HepG2 (cell line): ENCODE measurements around the gene IGFN1. TPM values are rescaled to one million over a fixed set of nuclear protein-coding genes. Genes with fewer than 3 reads are reported as not detected.

Experiments
- ATAC-seq: fragments of 200-7000 bp; cut with Tn5 transposase; 3 replicates; pipeline ENCODE4 v1.9.1; 2020; ENCODE audit warnings: mild to moderate bottlenecking, moderate library complexity
- BruUV-seq: library from RNA; stranded (reverse); fragments of 400-500 nt; replicated peaks from 2 replicates; lab custom pipeline; 2021; lab: Mats Ljungman, UMichigan
- CTCF ChIA-PET: fragments of 300-600 bp; formaldehyde crosslinking; extraction: SDS; loops from one replicate; lab custom pipeline; 2021; ENCODE audit warnings: low total read pairs, inconsistent platforms, low intra/inter-chr PET ratio; lab: Yijun Ruan, JAX
- POLR2A ChIA-PET: fragments of 350-600 bp; sonication (Branson Sonifier 250); formaldehyde crosslinking; loops from one replicate; lab custom pipeline; 2020; ENCODE audit warnings: antibody characterized with exemption, inconsistent platforms; lab: Yijun Ruan, JAX
- DNase-seq: peaks from one replicate; pipeline ENCODE4 v3.0.0-alpha.2; 2015; ENCODE audit warnings: low spot score
- FAIRE-seq: peaks from 3 replicates; lab custom pipeline; 2011; peaks lifted over from hg19 to GRCh38; lab: Jason Lieb, UNC
- H2AFZ ChIP-seq: one replicate; pipeline ENCODE4 v1.6.1; 2011; ENCODE audit warnings: low read length, inconsistent platforms
- H3K27ac ChIP-seq: fragments of 300-600 bp; 3 replicates; pipeline ENCODE4 v1.8.0; 2011; ENCODE audit warnings: mixed run types, mild to moderate bottlenecking, mixed read lengths, low read length, inconsistent platforms; ENCODE audit not compliant: insufficient read depth; ENCODE audit errors: extremely low read length
- H3K27me3 ChIP-seq, 2 experiments: fragments of 200-600 bp in 1 of 2; 2 replicates in 1 of 2; 3 replicates in 1 of 2; pipeline versions ENCODE4 v1.6.0 to v1.8.0; 2011; ENCODE audit warnings: low read length in 2 of 2, mild to moderate bottlenecking in 2 of 2, moderate library complexity in 2 of 2, inconsistent platforms in 1 of 2; ENCODE audit not compliant: insufficient read depth in 2 of 2, control insufficient read depth in 1 of 2
- H3K36me3 ChIP-seq, 2 experiments: fragments of 200-600 bp in 1 of 2; replicated peaks in 1 of 2; 2 replicates in 1 of 2; 3 replicates in 1 of 2; pipeline versions ENCODE4 v1.5.1 to v1.8.0; 2011; ENCODE audit warnings: low read length in 2 of 2, inconsistent platforms in 1 of 2; ENCODE audit not compliant: insufficient read depth in 2 of 2, control insufficient read depth in 1 of 2
- H3K4me1 ChIP-seq: 2 replicates; pipeline ENCODE4 v1.5.1; 2012; ENCODE audit warnings: low read length, inconsistent platforms; ENCODE audit not compliant: insufficient read depth
- H3K4me2 ChIP-seq: 2 replicates; pipeline ENCODE4 v1.6.0; 2011; ENCODE audit warnings: low read depth, low read length, inconsistent platforms
- H3K4me3 ChIP-seq, 3 experiments: fragments of 200-600 bp in 1 of 3; sonication (generic), shearing (Covaris generic) in 1 of 3; replicated peaks in 1 of 3; 2 replicates each; pipeline ENCODE4 v1.5.1; 2011 to 2016; ENCODE audit warnings: low read length in 3 of 3, inconsistent platforms in 2 of 3, low read depth in 2 of 3, mild to moderate bottlenecking in 2 of 3, control low read depth in 1 of 3, mixed read lengths in 1 of 3; ENCODE audit not compliant: insufficient read depth in 1 of 3
- H3K79me2 ChIP-seq: one replicate; pipeline ENCODE4 v1.6.1; 2011; ENCODE audit warnings: low read length, inconsistent platforms; ENCODE audit not compliant: insufficient read depth
- H3K9ac ChIP-seq: 2 replicates; pipeline ENCODE4 v1.6.0; 2011; ENCODE audit warnings: mild to moderate bottlenecking, low read depth, low read length, inconsistent platforms; ENCODE audit not compliant: insufficient read depth
- H3K9me3 ChIP-seq: 2 replicates; pipeline ENCODE4 v1.5.1; 2012; ENCODE audit warnings: mild to moderate bottlenecking, low read length
- H4K20me1 ChIP-seq: 2 replicates; pipeline ENCODE4 v1.6.0; 2011; ENCODE audit warnings: inconsistent platforms, mild to moderate bottlenecking, low read length, moderate library complexity; ENCODE audit not compliant: insufficient read depth
- ARNTL ChIP-seq: sonication (generic); formaldehyde crosslinking; IDR thresholded peaks from 2 replicates; pipeline ENCODE4 v1.4.0; 2020; ENCODE audit warnings: mild to moderate bottlenecking, missing genetic modification reagents
- DPF2 ChIP-seq: sonication (generic); formaldehyde crosslinking; IDR thresholded peaks from 2 replicates; pipeline ENCODE4 v1.4.0; 2020; ENCODE audit warnings: mild to moderate bottlenecking, low read depth, missing genetic modification reagents, borderline replicate concordance
- DR1 ChIP-seq: sonication (generic); formaldehyde crosslinking; IDR thresholded peaks from 2 replicates; pipeline ENCODE4 v1.8.0; 2021; ENCODE audit warnings: mild to moderate bottlenecking, missing genetic modification reagents, inconsistent platforms
- EHMT2 ChIP-seq: fragments of 200-600 bp; sonication (generic); IDR thresholded peaks from 2 replicates; pipeline ENCODE4 v1.7.0; 2017; ENCODE audit warnings: antibody characterized with exemption, low read depth, low read length, borderline replicate concordance
- HOXA5 ChIP-seq: sonication (generic); formaldehyde crosslinking; IDR thresholded peaks from 2 replicates; pipeline ENCODE4 v1.4.0; 2020; ENCODE audit warnings: missing genetic modification reagents
- KLF9 ChIP-seq: IDR thresholded peaks from 2 replicates; pipeline ENCODE4 v1.6.1; 2016; ENCODE audit warnings: low read depth
- NFE2L1 ChIP-seq: sonication (generic); formaldehyde crosslinking; IDR thresholded peaks from 2 replicates; pipeline ENCODE4 v1.4.0; 2020; ENCODE audit warnings: missing genetic modification reagents, mild to moderate bottlenecking, borderline replicate concordance
- POLR2AphosphoS2 ChIP-seq: IDR thresholded peaks from 2 replicates; pipeline ENCODE4 v1.6.1; 2011; ENCODE audit warnings: low read depth, low read length, improper control_type of control experiment
- RBFOX2 ChIP-seq: fragments of 200-400 bp; formaldehyde crosslinking; IDR thresholded peaks from 2 replicates; pipeline ENCODE4 v1.6.1; 2017; ENCODE audit warnings: low read depth, mild to moderate bottlenecking, low read length
- SIX4 ChIP-seq: sonication (generic); formaldehyde crosslinking; IDR thresholded peaks from 2 replicates; pipeline ENCODE4 v1.4.0; 2020; ENCODE audit warnings: missing genetic modification reagents
- ZBTB21 ChIP-seq: sonication (generic); formaldehyde crosslinking; IDR thresholded peaks from 2 replicates; pipeline ENCODE4 v1.4.0; 2020; ENCODE audit warnings: missing genetic modification reagents
- ZNF556 ChIP-seq: sonication (generic); formaldehyde crosslinking; IDR thresholded peaks from 2 replicates; pipeline ENCODE4 v1.4.0; 2020; ENCODE audit warnings: mild to moderate bottlenecking, missing genetic modification reagents, borderline replicate concordance
- ZNF674 ChIP-seq: sonication (generic); formaldehyde crosslinking; IDR thresholded peaks from 2 replicates; pipeline ENCODE4 v1.5.0; 2020; ENCODE audit warnings: low read depth, mild to moderate bottlenecking, missing genetic modification reagents
- WGBS: methylation state at CpG from one replicate; pipeline ENCODE4 v1.1.6; 2017; ENCODE audit warnings: low lambda C conversion rate; 5-methylcytosine and 5-hydroxymethylcytosine counted together
- in situ Hi-C: cut with HindIII; loops from 2 replicates; pipeline ENCODE4 v1.10.0; 2017; ENCODE audit warnings: low pct_unique_long_range_greater_than_20kb; ENCODE audit not compliant: extremely low pct_ligation_motif_present
- intact Hi-C: fragments of 100-400 bp; cut with micrococcal nuclease; formaldehyde crosslinking; loops from one replicate; pipeline ENCODE4 v1.10.0; 2022; ENCODE audit not compliant: unreplicated experiment
- polyA plus RNA-seq, 8 experiments: library from polyadenylated mRNA; depleted of rRNA in 3 of 8; stranded (reverse) in 7 of 8; unstranded in 1 of 8; fragments of >200 nt; fragmentation: Illumina TruSeq in 4 of 8; extraction: Trizol in 4 of 8; gene quantifications; 2 replicates each; pipeline versions ENCODE4 v1.2.1 to v1.2.3, GENCODE V29; 2011 to 2016; ENCODE audit warnings: low read depth in 4 of 8, missing spikeins in 1 of 8, mixed read lengths in 1 of 8; ENCODE audit not compliant: insufficient read depth in 1 of 8
- total RNA-seq, 5 experiments: library from RNA; depleted of rRNA; stranded (reverse); fragments of >200 nt; fragmentation: Illumina TruSeq; extraction: Trizol; gene quantifications; 2 replicates each; pipeline ENCODE4 v1.2.3, GENCODE V29; 2016; ENCODE audit warnings: low read depth in 1 of 5

IGFN1 gene
- total and polyA plus RNA-seq, 2 of the 13 experiments (the other 11 are each of a cell fraction or from before 2014, with no cell fraction given): 0.04 to 0.05 TPM

DNA sequence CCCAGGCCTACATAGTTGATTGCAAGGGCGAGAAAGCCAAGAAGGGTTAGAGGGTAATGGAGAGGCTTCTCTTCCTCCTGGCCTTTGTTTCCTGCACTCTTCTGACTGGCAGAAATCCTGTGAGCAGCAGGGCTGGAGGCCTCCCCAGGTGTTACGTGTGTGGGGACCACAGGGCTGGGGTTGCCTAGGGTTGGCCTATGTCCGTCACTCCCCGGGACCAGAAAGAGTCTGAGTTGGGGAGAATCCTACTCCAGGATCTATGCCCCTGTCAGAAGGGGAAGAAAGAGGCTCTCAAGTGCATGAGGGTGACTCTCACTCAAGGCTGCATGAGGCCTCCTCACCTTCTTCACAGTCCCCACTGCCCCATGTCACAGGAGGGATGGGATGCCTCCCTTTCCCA, 38.5 kb downstream of the IGFN1 start:
- no peak for TF ChIP-seq NFE2L1 (CRISPR knock-in tag)
- TF ChIP-seq HOXA5 (CRISPR knock-in tag): no peak
- TF ChIP-seq ZNF556 (CRISPR knock-in tag): no peak
- no peak for TF ChIP-seq ARNTL
- no peak for TF ChIP-seq SIX4 (CRISPR knock-in tag)
- no peak for TF ChIP-seq ZNF674 (CRISPR knock-in tag)
- no peak for TF ChIP-seq DR1 (CRISPR knock-in tag)
- no peak for TF ChIP-seq DPF2 (CRISPR knock-in tag)
- no peak for TF ChIP-seq POLR2AphosphoS2
- no peak for TF ChIP-seq ZBTB21 (CRISPR knock-in tag)
- TF ChIP-seq KLF9 (CRISPR knock-in tag): no peak
- no peak for TF ChIP-seq EHMT2
- no peak for TF ChIP-seq RBFOX2
- Histone ChIP-seq H3K4me1 (no peaks in the 10 kb centered on the region), H3K36me3 (no peaks in the 10 kb centered on the region), H3K27me3 (peaks cover 10 to 42% of the 10 kb centered on the region in 2 experiments), H3K9ac (no peak overlapping the region), H4K20me1 (no peaks in the 10 kb centered on the region), H3K4me3 (no peak overlapping the region), H3K27ac (no peak overlapping the region), H3K79me2 (no peaks in the 10 kb centered on the region), H3K9me3 (no peaks in the 10 kb centered on the region), H2AFZ (no peak overlapping the region), H3K4me2 (no peak overlapping the region)
- intact Hi-C loops: no loop called here
- BruUV-seq: no TSS peak
- no CpG with 5 or more reads among the region's 4 CpGs for WGBS
- ATAC-seq (no peak), DNase-seq (no peak), FAIRE-seq (no peak)
- in situ Hi-C loops: no loop called here
- ChIA-PET POLR2A (no interaction called here), CTCF (no interaction called here)
